ENCODE data around the gene SET. TPM values are rescaled to one million over a fixed set of nuclear protein-coding genes. Genes with fewer than 3 reads are reported as not detected.

SET gene
- total RNA-seq, 1 experiment from 2014 or later = 378 TPM

GRCh38 chr9:128735373-128735772 is 46.4 kb downstream of the SET start:
- H2AFZ ChIP-seq (ENCODE audit: low read length) = no peak overlapping the region
- DNase-seq = no peak
- H3K4me1 ChIP-seq (ENCODE audit: low read length) = no peaks in the 10 kb centered on the region
- H3K9ac ChIP-seq (ENCODE audit: low read length) = no peak overlapping the region
- no peaks in the 10 kb centered on the region for H3K36me3 ChIP-seq (ENCODE audit: insufficient read depth, low read length)
- no peak overlapping the region for H3K4me2 ChIP-seq (ENCODE audit: low read depth, low read length, poor library complexity, severe bottlenecking)
- no peaks in the 10 kb centered on the region for H3K79me2 ChIP-seq (ENCODE audit: low read length)
- H3K27me3 ChIP-seq (ENCODE audit: low read length) = no peaks in the 10 kb centered on the region
- no peaks in the 10 kb centered on the region for H3K9me2 ChIP-seq (replicated peaks; ENCODE audit: insufficient read depth, low read length)
- H4K20me1 ChIP-seq (ENCODE audit: insufficient read depth, low read depth, low read length) = no peaks in the 10 kb centered on the region
- no peaks in the 10 kb centered on the region for H3K9me3 ChIP-seq (ENCODE audit: low read length)
- H3K4me3 ChIP-seq (ENCODE audit: low read length) = no peak overlapping the region
- H3K27ac ChIP-seq (ENCODE audit: low read length) = no peak overlapping the region

GRCh38 chr9:128742401-128742800 is 53.4 kb downstream of the SET start:
- H3K9me3 ChIP-seq (ENCODE audit: low read length) = no peaks in the 10 kb centered on the region
- no peak overlapping the region for H3K4me2 ChIP-seq (ENCODE audit: low read depth, low read length, poor library complexity, severe bottlenecking)
- no peak overlapping the region for H3K27ac ChIP-seq (ENCODE audit: low read length)
- no peaks in the 10 kb centered on the region for H3K36me3 ChIP-seq (ENCODE audit: insufficient read depth, low read length)
- no peak overlapping the region for H3K9ac ChIP-seq (ENCODE audit: low read length)
- peaks cover 3% of the 10 kb centered on the region; the same call in 1 of the 2 replicates for H3K4me1 ChIP-seq (ENCODE audit: low read length)
- H2AFZ ChIP-seq (ENCODE audit: low read length) = no peak overlapping the region
- H3K27me3 ChIP-seq (ENCODE audit: low read length) = no peaks in the 10 kb centered on the region
- no peaks in the 10 kb centered on the region for H4K20me1 ChIP-seq (ENCODE audit: insufficient read depth, low read depth, low read length)
- no peaks in the 10 kb centered on the region for H3K79me2 ChIP-seq (ENCODE audit: low read length)
- H3K9me2 ChIP-seq (replicated peaks; ENCODE audit: insufficient read depth, low read length) = no peaks in the 10 kb centered on the region
- no peak overlapping the region for H3K4me3 ChIP-seq (ENCODE audit: low read length)
- DNase-seq = no peak

GRCh38 chr9:128743421-128743820 is 54.4 kb downstream of the SET start:
- H4K20me1 ChIP-seq (ENCODE audit: insufficient read depth, low read depth, low read length) = no peaks in the 10 kb centered on the region
- H3K4me2 ChIP-seq (ENCODE audit: low read depth, low read length, poor library complexity, severe bottlenecking) = no peak overlapping the region
- no peaks in the 10 kb centered on the region for H3K9me2 ChIP-seq (replicated peaks; ENCODE audit: insufficient read depth, low read length)
- no peak for DNase-seq
- no peak overlapping the region for H3K27ac ChIP-seq (ENCODE audit: low read length)
- H2AFZ ChIP-seq (ENCODE audit: low read length) = no peak overlapping the region
- H3K4me1 ChIP-seq (ENCODE audit: low read length) = peaks cover 3% of the 10 kb centered on the region; the same call in 1 of the 2 replicates
- H3K9ac ChIP-seq (ENCODE audit: low read length) = no peak overlapping the region
- H3K27me3 ChIP-seq (ENCODE audit: low read length) = no peaks in the 10 kb centered on the region
- no peaks in the 10 kb centered on the region for H3K79me2 ChIP-seq (ENCODE audit: low read length)
- H3K4me3 ChIP-seq (ENCODE audit: low read length) = no peak overlapping the region
- H3K36me3 ChIP-seq (ENCODE audit: insufficient read depth, low read length) = no peaks in the 10 kb centered on the region
- H3K9me3 ChIP-seq (ENCODE audit: low read length) = no peaks in the 10 kb centered on the region

Small RNA genes lying within 50 kb of the gene (small RNA-seq; reads per million reads assigned to genes)
- gene RF00017 = not detected
- not detected for gene RN7SL560P

Other genes starting within 250 kb of the SET start
- gene ODF2, start 233.2 kb upstream of the SET start, total RNA-seq (2014; rRNA removed; shearing (Covaris generic); ENCODE audit: low replicate concordance) = 37.8 and 69.5 TPM in 2 replicates
- gene GLE1, start 184.5 kb upstream of the SET start, total RNA-seq (2014; rRNA removed; shearing (Covaris generic); ENCODE audit: low replicate concordance) = 26.5 and 32.7 TPM in 2 replicates
- 167 and 189 TPM in 2 replicates for gene SPTAN1, start 136.6 kb upstream of the SET start, total RNA-seq (2014; rRNA removed; shearing (Covaris generic); ENCODE audit: low replicate concordance)
- 38.9 and 73.2 TPM in 2 replicates for gene DYNC2I2, start 32.4 kb upstream of the SET start, total RNA-seq (2014; rRNA removed; shearing (Covaris generic); ENCODE audit: low replicate concordance)
- 0.04 TPM in 1 of 2 replicates, not detected in the other for gene PKN3, start 13.3 kb downstream of the SET start, total RNA-seq (2014; rRNA removed; shearing (Covaris generic); ENCODE audit: low replicate concordance)
- 29.3 and 47.6 TPM in 2 replicates for gene ZDHHC12, start 34.9 kb downstream of the SET start, total RNA-seq (2014; rRNA removed; shearing (Covaris generic); ENCODE audit: low replicate concordance)
- gene ZER1, start 82.7 kb downstream of the SET start, total RNA-seq (2014; rRNA removed; shearing (Covaris generic); ENCODE audit: low replicate concordance) = 25.4 and 25.6 TPM in 2 replicates
- gene TBC1D13, start 98.0 kb downstream of the SET start, total RNA-seq (2014; rRNA removed; shearing (Covaris generic); ENCODE audit: low replicate concordance) = 6.7 and 9.5 TPM in 2 replicates
- 17.6 and 60.4 TPM in 2 replicates for gene ENDOG, start 129.3 kb downstream of the SET start, total RNA-seq (2014; rRNA removed; shearing (Covaris generic); ENCODE audit: low replicate concordance)
- gene SPOUT1, start 140.6 kb downstream of the SET start, total RNA-seq (2014; rRNA removed; shearing (Covaris generic); ENCODE audit: low replicate concordance) = 28.6 and 42.5 TPM in 2 replicates
- gene KYAT1, start 192.7 kb downstream of the SET start, total RNA-seq (2014; rRNA removed; shearing (Covaris generic); ENCODE audit: low replicate concordance) = 26.8 and 31.3 TPM in 2 replicates
- gene LRRC8A, start 192.9 kb downstream of the SET start, total RNA-seq (2014; rRNA removed; shearing (Covaris generic); ENCODE audit: low replicate concordance) = 6.3 and 7.8 TPM in 2 replicates
- gene PHYHD1, start 231.8 kb downstream of the SET start, total RNA-seq (2014; rRNA removed; shearing (Covaris generic); ENCODE audit: low replicate concordance) = not detected in 2 replicates